ENCODE data around the gene DYNLRB2.

DYNLRB2 gene

GRCh38 chr16:80599466-80599865 lies 58.7 kb downstream of the DYNLRB2 start:
- no peak for DNase-seq (ENCODE audit: low read depth in 2 of 2)
